ENCODE data around the gene NDUFA11.

- TF ChIP-seq POLR2A (IDR thresholded peaks at IDR 0.05) (no peak), CTCF (IDR thresholded peaks at IDR 0.05) (no peak)
Observed at GRCh38 chr19:5951338-5951861, 47.8 kb upstream of the NDUFA11 start.

Data from heart left ventricle (tissue), 13 donors.